Fibroblast of lung (primary cell): ENCODE results near the gene EOLA2.
"Not testable (repeated sequence)": the region's sequence is repeated elsewhere in the genome, so short reads cannot be mapped to it uniquely, and the experiment has no call there.

Experiments
- CTCF ChIP-seq, 2 donors: IDR thresholded peaks in 1 of 2; conservative IDR thresholded peaks in 1 of 2; 1 replicate in 1 of 2; 2 replicates in 1 of 2; pipeline ENCODE4 v1.5.1; 2011 to 2012; ENCODE audit warnings: low read length in 2 of 2, control low read depth in 1 of 2, inconsistent platforms in 1 of 2, low read depth in 1 of 2, mild to moderate bottlenecking in 1 of 2
- EZH2 ChIP-seq: IDR thresholded peaks from 2 replicates; pipeline ENCODE4 v1.5.1; 2012; ENCODE audit warnings: low read length, control low read depth, mild to moderate bottlenecking; ENCODE audit errors: missing control alignments

- not testable (repeated sequence) for TF ChIP-seq CTCF (conservative IDR thresholded peaks at IDR 0.05 in 1 of 2, IDR thresholded peaks at IDR 0.05 in 1 of 2; ENCODE audit: low read depth in 1 of 2, low read length in 2 of 2); EZH2
These were observed 7.5 kb upstream of the EOLA2 start for GRCh38 chrX:149945820-149946219.
